Measurements from ENCODE around the gene RHBDD3. TPM values are rescaled to one million over a fixed set of nuclear protein-coding genes. Genes with fewer than 3 reads are reported as not detected.

Gene RHBDD3
- 71.6 and 76.3 TPM in 2 replicates for total RNA-seq (2014; rRNA removed; shearing (Covaris generic))

GRCh38 chr22:29267858-29268510 is at the start of gene RHBDD3, which contains the start of gene EWSR1:
TSS of gene RHBDD3 (minus strand) at chr22:29267981. CDS start at chr22:29265626, 2,355 bp downstream.
TSS of gene EWSR1 (plus strand) at chr22:29268268. CDS start at chr22:29268337, 69 bp downstream.
- peak; percentile 97 for DNase-seq
- H3K27me3 ChIP-seq (ENCODE audit: control insufficient read depth, insufficient read depth, low read length) = no peaks in the 10 kb centered on the region
- H3K36me3 ChIP-seq (replicated peaks; ENCODE audit: control insufficient read depth, insufficient read depth, low read length) = peaks cover 41% of the 10 kb centered on the region

GRCh38 chr22:29316141-29316828 is 48.5 kb upstream of the RHBDD3 start:
- H3K27me3 ChIP-seq (ENCODE audit: control insufficient read depth, insufficient read depth, low read length) = peaks cover 40% of the 10 kb centered on the region
- DNase-seq = peak; percentile 63
- H3K4me3 ChIP-seq (ENCODE audit: insufficient read depth, low read depth, low read length) = peak overlapping the region; percentile 37
- no peaks in the 10 kb centered on the region for H3K36me3 ChIP-seq (replicated peaks; ENCODE audit: control insufficient read depth, insufficient read depth, low read length)

More at GRCh38 chr22:29267858-29268510, at the start of gene RHBDD3, which contains the start of gene EWSR1:
- H3K4me3 ChIP-seq (ENCODE audit: insufficient read depth, low read depth, low read length) = peak within 1 kb of the TSS; percentile 99

- Histone ChIP-seq H3K27me3 (ENCODE audit: control insufficient read depth, insufficient read depth, low read length) (peaks cover 40% of the 10 kb centered on the region), H3K4me3 (ENCODE audit: insufficient read depth, low read depth, low read length) (peak within 1 kb of the TSS; percentile 37), H3K36me3 (replicated peaks; ENCODE audit: control insufficient read depth, insufficient read depth, low read length) (no peaks in the 10 kb centered on the region)
- peak; percentile 92 for DNase-seq
Measured at GRCh38 chr22:29315286-29316140, 47.7 kb upstream of the RHBDD3 start, which contains the start of gene RASL10A. TSS of gene RASL10A (minus strand) at chr22:29315697. CDS start at chr22:29315246, 451 bp downstream.

GRCh38 chr22:29314537-29315285 is 46.9 kb upstream of the RHBDD3 start:
- H3K4me3 ChIP-seq (ENCODE audit: insufficient read depth, low read depth, low read length) = peak overlapping the region; percentile 37
- H3K27me3 ChIP-seq (ENCODE audit: control insufficient read depth, insufficient read depth, low read length) = peaks cover 40% of the 10 kb centered on the region
- H3K36me3 ChIP-seq (replicated peaks; ENCODE audit: control insufficient read depth, insufficient read depth, low read length) = no peaks in the 10 kb centered on the region
- peak; percentile 87 for DNase-seq

GRCh38 chr22:29313576-29314466 is 46.0 kb upstream of the RHBDD3 start:
- H3K4me3 ChIP-seq (ENCODE audit: insufficient read depth, low read depth, low read length) = no peak overlapping the region
- no peaks in the 10 kb centered on the region for H3K36me3 ChIP-seq (replicated peaks; ENCODE audit: control insufficient read depth, insufficient read depth, low read length)
- peaks cover 40% of the 10 kb centered on the region for H3K27me3 ChIP-seq (ENCODE audit: control insufficient read depth, insufficient read depth, low read length)
- DNase-seq = peak; percentile 62

- Histone ChIP-seq H3K36me3 (replicated peaks; ENCODE audit: control insufficient read depth, insufficient read depth, low read length) (no peaks in the 10 kb centered on the region), H3K27me3 (ENCODE audit: control insufficient read depth, insufficient read depth, low read length) (peaks cover 40% of the 10 kb centered on the region), H3K4me3 (ENCODE audit: insufficient read depth, low read depth, low read length) (no peak overlapping the region)
- DNase-seq = peak; percentile 97
Measured at GRCh38 chr22:29313126-29313575, 45.4 kb upstream of the RHBDD3 start.

GRCh38 chr22:29312218-29313125 is 44.7 kb upstream of the RHBDD3 start:
- H3K4me3 ChIP-seq (ENCODE audit: insufficient read depth, low read depth, low read length) = no peak overlapping the region
- H3K27me3 ChIP-seq (ENCODE audit: control insufficient read depth, insufficient read depth, low read length) = peaks cover 40% of the 10 kb centered on the region
- H3K36me3 ChIP-seq (replicated peaks; ENCODE audit: control insufficient read depth, insufficient read depth, low read length) = no peaks in the 10 kb centered on the region
- DNase-seq = peak; percentile 47

- peaks cover 34% of the 10 kb centered on the region for H3K27me3 ChIP-seq (ENCODE audit: control insufficient read depth, insufficient read depth, low read length)
- DNase-seq = peak; percentile 63
- H3K4me3 ChIP-seq (ENCODE audit: insufficient read depth, low read depth, low read length) = no peak overlapping the region
- no peaks in the 10 kb centered on the region for H3K36me3 ChIP-seq (replicated peaks; ENCODE audit: control insufficient read depth, insufficient read depth, low read length)
Measured at GRCh38 chr22:29311464-29312217, 43.9 kb upstream of the RHBDD3 start.

GRCh38 chr22:29310863-29311339 is 43.1 kb upstream of the RHBDD3 start:
- DNase-seq = peak; percentile 94
- Histone ChIP-seq H3K4me3 (ENCODE audit: insufficient read depth, low read depth, low read length) (no peak overlapping the region), H3K27me3 (ENCODE audit: control insufficient read depth, insufficient read depth, low read length) (peaks cover 29% of the 10 kb centered on the region), H3K36me3 (replicated peaks; ENCODE audit: control insufficient read depth, insufficient read depth, low read length) (no peaks in the 10 kb centered on the region)

GRCh38 chr22:29310065-29310862 is 42.5 kb upstream of the RHBDD3 start:
- Histone ChIP-seq H3K4me3 (ENCODE audit: insufficient read depth, low read depth, low read length) (no peak overlapping the region), H3K36me3 (replicated peaks; ENCODE audit: control insufficient read depth, insufficient read depth, low read length) (no peaks in the 10 kb centered on the region), H3K27me3 (ENCODE audit: control insufficient read depth, insufficient read depth, low read length) (peaks cover 23% of the 10 kb centered on the region)
- no peak for DNase-seq

Data from H7 (cell line).